Fibroblast of upper back skin (primary cell): ENCODE measurements around the gene NEMP2.
"Not testable (repeated sequence)": the region's sequence is repeated elsewhere in the genome, so short reads cannot be mapped to it uniquely, and the experiment has no call there.

Source experiments
- DNase-seq: peaks from one replicate; pipeline ENCODE4 v3.0.0-alpha.2; 2013

NEMP2 gene

GRCh38 chr2:190486037-190486623 lies 48.4 kb downstream of the NEMP2 start:
- DNase-seq, result peak; percentile 16

- peak; percentile 17 for DNase-seq
These were observed 52.1 kb downstream of the NEMP2 start for GRCh38 chr2:190482451-190482850.

- no peak for DNase-seq
These were observed 53.2 kb downstream of the NEMP2 start for GRCh38 chr2:190481339-190481738.

GRCh38 chr2:190478572-190479195 lies 55.8 kb downstream of the NEMP2 start:
- no peak for DNase-seq

GRCh38 chr2:190477661-190478454 lies 56.7 kb downstream of the NEMP2 start:
- DNase-seq, result peak; percentile 8

GRCh38 chr2:190470256-190470826 lies 64.2 kb downstream of the NEMP2 start:
- DNase-seq, result no peak

- DNase-seq, result peak; percentile 46
These were observed 64.8 kb downstream of the NEMP2 start for GRCh38 chr2:190469771-190470170.

- DNase-seq, result peak; percentile 98
These were observed 65.5 kb downstream of the NEMP2 start for GRCh38 chr2:190468814-190469569.

GRCh38 chr2:190468354-190468753 lies 66.2 kb downstream of the NEMP2 start:
- DNase-seq, result not testable (repeated sequence)

- DNase-seq, result peak; percentile 61
These were observed 66.9 kb downstream of the NEMP2 start for GRCh38 chr2:190467575-190468083.

- DNase-seq, result peak; percentile 34
These were observed 67.6 kb downstream of the NEMP2 start for GRCh38 chr2:190466819-190467446.

GRCh38 chr2:190465060-190465459 lies 69.5 kb downstream of the NEMP2 start:
- DNase-seq, result no peak

- no peak for DNase-seq
These were observed 71.9 kb downstream of the NEMP2 start for GRCh38 chr2:190462611-190463010.

GRCh38 chr2:190462181-190462580 lies 72.3 kb downstream of the NEMP2 start:
- DNase-seq, result no peak

GRCh38 chr2:190460487-190460886 lies 74.0 kb downstream of the NEMP2 start:
- DNase-seq, result no peak

- no peak for DNase-seq
These were observed 74.6 kb downstream of the NEMP2 start for GRCh38 chr2:190459881-190460280.

GRCh38 chr2:190458352-190459107 lies 76.0 kb downstream of the NEMP2 start:
- no peak for DNase-seq

- DNase-seq, result no peak
These were observed 77.3 kb downstream of the NEMP2 start for GRCh38 chr2:190457256-190457655.

GRCh38 chr2:190456833-190457232 lies 77.7 kb downstream of the NEMP2 start:
- no peak for DNase-seq

- no peak for DNase-seq
These were observed 79.0 kb downstream of the NEMP2 start for GRCh38 chr2:190455358-190456095.

- DNase-seq, result no peak
These were observed 79.7 kb downstream of the NEMP2 start for GRCh38 chr2:190454795-190455194.
